GM18907 (cell line): ENCODE data around the gene ISG15.
"Not testable (repeated sequence)": the region's sequence is repeated elsewhere in the genome, so short reads cannot be mapped to it uniquely, and the experiment has no call there.

ENCODE experiments used
- ATAC-seq: cut with Tn5 transposase; IDR thresholded peaks from one replicate; pipeline ENCODE4 v1.9.1; 2021; ENCODE audit warnings: mild to moderate bottlenecking, moderate library complexity; ENCODE audit not compliant: unreplicated experiment

Gene ISG15

DNA sequence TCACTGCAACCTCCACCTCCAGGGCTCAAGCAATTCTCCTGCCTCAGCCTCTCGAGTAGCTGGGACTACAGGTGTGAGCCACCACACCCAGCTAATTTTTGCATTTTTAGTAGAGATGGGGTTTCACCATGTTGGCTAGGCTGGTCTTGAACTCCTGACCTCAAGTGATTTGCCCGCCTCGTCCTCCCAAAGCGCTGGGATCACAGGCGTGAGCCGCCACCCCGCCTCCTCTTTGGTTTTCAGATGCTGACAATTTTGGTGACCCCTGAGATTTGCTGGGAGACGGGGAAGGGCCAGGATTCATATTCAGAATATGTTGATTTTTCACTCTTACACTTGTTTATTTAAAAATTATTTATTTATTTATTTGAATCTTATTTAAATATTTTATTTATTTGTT is 3.2 kb upstream of the ISG15 start:
- ATAC-seq, result not testable (repeated sequence)

DNA sequence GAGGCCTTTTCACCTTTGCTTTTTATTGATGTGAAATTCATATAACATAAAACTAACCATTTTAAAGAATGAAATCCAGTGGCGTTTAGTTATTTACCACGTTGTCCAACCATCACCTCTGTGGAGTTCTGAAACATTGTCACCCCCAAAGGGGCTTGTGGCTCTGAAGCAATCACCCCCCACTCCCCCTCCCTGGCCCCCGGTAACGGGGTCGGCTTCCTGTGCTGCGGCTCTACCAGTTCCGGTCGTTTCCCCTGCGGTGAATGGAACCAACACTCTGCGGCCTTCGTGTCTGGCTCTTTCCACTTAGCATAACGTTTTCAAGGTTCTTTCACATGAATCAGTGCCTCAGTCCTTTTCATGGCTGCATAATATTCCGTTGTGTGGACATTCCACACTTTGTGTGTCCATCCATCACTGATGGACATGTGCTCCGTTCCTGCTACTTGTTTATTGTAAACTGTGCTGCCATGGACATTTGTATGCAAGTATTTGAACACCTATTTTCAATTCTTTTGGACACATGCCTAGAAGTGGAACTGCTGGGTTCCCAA is 1.8 kb upstream of the ISG15 start:
- ATAC-seq, result no peak

DNA sequence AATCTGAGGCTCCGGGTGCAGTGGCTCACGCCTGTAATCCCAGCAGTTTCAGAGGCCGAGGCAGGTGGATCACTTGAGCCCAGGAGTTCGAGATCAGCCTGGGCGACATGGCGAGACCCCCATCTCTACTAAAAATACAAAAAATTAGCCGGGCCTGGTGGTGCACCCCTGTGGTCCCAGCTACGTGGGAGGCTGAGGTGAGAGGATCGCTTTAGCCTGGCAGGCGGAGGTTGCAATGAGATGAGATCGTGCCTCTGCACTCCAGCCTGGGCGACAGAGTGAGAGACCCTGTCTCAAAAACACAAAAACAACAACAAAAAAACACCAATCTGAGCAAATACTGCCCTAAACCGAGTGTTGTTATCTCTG is 577 bp upstream of the ISG15 start:
- ATAC-seq, result not testable (repeated sequence)

DNA sequence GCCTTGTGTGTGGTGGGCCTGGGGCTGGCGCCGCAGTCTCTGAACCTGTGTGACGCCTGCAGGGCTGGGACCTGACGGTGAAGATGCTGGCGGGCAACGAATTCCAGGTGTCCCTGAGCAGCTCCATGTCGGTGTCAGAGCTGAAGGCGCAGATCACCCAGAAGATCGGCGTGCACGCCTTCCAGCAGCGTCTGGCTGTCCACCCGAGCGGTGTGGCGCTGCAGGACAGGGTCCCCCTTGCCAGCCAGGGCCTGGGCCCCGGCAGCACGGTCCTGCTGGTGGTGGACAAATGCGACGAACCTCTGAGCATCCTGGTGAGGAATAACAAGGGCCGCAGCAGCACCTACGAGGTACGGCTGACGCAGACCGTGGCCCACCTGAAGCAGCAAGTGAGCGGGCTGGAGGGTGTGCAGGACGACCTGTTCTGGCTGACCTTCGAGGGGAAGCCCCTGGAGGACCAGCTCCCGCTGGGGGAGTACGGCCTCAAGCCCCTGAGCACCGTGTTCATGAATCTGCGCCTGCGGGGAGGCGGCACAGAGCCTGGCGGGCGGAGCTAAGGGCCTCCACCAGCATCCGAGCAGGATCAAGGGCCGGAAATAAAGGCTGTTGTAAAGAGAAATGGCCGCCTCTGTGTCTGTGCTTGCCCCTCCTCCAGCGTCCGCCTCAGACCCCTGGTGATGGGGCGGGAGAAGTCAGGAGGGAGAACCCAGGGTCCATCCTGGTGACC is 788 bp downstream of the ISG15 start:
- no peak for ATAC-seq

DNA sequence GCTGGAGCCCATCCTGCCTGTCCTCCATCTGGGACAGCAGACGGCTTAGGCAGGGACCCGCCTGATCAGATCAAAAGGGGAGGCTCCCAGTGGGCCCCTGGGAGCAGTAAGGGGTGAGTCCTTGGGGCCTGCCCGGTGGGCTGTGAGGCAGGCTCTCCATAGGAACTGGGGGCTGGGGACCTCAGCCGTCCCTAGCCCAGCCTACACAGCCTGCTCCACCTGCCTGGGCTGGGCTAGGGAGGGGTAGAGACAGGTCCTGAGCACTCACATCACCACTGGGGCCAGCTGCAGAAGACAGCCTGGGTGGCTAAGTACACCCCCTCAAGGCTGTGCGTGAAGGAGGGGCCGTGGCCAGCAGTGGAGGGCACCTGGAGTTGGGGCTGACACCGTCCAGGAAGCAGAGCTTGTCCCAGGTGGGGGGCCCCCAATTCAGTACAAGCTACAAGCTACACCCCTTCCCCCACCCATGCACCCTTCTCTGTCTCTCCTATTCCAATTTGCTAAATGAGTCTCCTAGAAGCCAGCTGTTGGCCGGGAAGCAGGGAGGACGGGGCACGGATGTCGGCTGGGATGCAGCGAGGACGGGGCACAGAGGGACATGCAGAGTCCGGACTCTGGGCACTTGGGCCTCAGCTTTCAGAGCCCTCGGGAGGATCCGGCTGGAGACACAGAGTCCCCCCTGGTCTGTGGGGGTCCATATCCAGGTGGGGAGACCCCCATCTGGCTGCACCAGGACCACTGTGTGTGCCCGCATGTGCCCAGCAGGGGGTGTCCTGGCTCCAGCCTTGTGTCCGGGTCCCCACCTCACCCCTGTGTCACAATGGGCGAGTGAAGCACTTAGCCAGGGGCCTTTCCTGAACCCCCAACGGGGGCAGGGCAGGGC is 1.7 kb downstream of the ISG15 start:
- no peak for ATAC-seq

DNA sequence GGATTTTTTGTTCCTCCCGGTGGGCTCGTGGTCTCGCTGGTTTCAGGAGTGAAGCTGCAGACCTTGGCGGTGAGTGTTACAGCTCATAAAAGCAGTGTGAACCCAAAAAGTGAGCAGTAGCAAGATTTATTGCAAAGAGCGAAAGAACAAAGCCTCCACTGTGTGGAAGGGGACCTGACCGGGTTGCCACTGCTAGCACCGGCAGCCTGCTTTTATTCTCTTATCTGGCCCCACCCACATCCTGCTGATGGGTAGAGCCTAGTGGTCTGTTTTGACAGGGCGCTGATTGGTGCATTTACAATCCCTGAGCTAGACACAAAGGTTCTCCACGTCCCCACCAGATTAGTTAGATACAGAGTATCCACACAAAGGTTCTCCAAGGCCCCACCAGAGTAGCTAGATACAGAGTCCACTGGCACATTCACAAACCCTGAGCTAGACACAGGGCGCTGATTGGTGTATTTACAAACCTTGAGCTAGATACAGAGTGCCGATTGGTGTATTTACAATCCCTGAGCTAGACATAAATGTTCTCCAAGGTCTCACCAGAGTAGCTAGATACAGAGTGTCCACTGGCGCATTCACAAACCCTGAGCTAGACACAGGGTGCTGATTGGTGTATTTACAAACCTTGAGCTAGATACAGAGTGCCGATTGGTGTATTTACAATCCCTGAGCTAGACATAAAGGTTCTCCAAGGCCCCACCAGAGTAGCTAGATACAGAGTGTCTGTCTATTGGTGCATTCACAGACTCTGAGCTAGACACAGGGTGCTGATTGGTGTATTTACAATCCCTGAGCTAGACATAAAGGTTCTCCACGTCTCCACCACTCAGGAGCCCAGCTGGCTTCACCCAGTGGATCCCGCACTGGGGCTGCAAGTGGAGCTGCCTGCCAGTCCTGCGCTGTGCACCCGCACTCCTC is 4.4 kb downstream of the ISG15 start:
- ATAC-seq, result not testable (repeated sequence)

DNA sequence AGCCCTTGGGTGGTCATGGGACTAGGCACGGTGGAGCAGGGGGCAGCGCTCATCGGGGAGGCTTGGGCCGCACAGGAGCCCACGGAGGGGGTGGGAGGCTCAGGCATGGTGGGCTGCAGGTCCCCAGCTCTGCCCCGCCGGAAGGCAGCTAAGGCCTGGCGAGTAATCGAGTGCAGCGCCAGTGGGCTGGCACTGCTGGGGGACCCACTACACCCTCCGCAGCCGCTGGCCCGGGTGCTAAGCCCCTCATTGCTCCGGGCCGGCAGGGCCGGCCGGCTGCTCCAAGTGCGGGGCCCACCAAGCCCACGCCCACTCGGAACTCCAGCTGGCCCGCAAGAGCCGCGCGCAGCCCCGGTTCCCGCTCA is 5.0 kb downstream of the ISG15 start:
- ATAC-seq, result not testable (repeated sequence)

DNA sequence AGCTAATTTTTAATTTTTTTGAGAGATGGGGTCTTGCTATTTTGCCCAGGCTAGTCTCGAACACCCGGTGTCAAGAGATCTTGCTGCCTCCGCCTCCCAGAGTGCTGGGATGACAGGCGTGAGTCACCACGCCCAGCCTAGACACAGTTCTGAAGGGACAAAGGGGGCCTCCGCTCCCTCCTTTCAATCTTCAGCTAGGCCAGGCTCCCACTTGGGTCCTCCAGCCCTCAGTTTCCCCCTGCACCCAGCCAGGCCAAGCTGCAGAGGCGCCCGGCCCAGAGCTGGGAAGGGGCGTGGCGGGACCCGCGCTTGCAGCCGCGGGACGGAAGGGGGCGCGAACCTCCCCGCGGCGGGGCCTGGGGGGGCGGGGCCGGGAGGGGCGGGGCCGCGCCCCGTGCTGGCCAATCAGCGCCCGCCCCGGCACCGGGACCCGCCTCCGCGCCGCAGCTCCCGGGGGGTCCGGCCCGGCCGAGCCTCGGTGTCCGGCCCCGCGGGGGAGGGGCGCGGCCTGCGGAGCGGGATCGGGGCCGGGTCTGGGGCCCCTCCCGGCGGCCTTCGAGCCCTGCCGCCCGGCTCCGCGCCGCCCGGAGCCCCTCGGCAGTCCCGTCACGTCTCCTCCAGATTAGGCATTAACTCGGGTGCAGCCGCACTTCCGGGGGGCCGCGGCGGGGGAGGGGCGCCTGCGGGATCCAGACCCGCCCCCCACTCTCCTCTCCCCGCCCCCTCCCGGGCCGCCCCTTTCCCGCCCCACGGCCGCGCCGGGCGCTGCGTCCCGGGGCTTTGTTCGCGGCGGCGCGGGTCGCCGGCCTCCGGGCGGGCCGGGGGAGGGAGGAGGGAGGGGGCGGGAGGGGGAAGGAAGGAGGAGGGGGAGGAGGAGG is 6.1 kb downstream of the ISG15 start:
- ATAC-seq, result peak; percentile 58

DNA sequence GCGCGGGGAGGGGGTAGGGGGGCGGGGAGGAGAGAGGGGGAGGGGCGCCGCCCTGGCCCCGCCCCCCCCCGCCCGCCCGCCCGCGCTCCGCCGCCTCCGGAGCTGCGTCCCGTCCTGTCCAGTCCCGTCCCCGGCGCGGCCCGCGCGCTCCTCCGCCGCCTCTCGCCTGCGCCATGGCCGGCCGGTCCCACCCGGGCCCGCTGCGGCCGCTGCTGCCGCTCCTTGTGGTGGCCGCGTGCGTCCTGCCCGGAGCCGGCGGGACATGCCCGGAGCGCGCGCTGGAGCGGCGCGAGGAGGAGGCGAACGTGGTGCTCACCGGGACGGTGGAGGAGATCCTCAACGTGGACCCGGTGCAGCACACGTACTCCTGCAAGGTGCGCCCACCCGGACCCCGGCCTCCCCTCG is 6.7 kb downstream of the ISG15 start, which contains the start of gene AGRN:
TSS of gene AGRN (plus strand) at position 121 of the 405 bp plus-strand sequence. CDS start at position 174, 53 bp downstream.
- ATAC-seq, result peak; percentile 29

DNA sequence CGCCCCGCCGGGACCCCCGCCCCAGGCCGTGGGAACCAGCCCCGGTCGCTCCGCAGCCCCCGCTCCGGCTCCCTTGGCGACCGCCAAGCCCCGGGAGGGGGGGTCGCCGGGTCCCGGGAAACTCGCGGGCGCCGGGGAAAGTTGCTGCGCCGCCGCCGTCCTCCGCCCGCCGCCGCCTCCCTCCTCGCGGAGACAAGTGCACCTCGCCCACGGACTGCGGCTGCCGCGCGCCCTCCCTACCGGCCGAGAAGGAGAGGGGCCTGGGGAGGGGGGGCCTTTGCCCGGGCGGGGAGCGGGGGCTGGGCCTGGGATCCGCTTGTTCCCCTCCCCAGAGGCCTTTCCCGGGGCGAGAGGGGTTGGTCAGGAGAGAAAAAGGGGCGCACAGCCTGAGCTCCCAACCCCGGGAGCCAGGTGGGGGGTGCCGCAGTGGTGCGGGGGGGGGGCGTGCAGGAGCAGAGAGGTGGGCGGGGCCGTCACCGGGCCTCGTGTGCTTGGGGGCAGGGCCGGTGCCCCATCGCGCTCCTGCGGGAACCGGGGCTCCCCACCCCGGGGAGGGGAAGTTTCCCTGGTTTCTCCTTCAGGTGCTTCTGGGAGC is 7.2 kb downstream of the ISG15 start:
- peak; percentile 12 for ATAC-seq

DNA sequence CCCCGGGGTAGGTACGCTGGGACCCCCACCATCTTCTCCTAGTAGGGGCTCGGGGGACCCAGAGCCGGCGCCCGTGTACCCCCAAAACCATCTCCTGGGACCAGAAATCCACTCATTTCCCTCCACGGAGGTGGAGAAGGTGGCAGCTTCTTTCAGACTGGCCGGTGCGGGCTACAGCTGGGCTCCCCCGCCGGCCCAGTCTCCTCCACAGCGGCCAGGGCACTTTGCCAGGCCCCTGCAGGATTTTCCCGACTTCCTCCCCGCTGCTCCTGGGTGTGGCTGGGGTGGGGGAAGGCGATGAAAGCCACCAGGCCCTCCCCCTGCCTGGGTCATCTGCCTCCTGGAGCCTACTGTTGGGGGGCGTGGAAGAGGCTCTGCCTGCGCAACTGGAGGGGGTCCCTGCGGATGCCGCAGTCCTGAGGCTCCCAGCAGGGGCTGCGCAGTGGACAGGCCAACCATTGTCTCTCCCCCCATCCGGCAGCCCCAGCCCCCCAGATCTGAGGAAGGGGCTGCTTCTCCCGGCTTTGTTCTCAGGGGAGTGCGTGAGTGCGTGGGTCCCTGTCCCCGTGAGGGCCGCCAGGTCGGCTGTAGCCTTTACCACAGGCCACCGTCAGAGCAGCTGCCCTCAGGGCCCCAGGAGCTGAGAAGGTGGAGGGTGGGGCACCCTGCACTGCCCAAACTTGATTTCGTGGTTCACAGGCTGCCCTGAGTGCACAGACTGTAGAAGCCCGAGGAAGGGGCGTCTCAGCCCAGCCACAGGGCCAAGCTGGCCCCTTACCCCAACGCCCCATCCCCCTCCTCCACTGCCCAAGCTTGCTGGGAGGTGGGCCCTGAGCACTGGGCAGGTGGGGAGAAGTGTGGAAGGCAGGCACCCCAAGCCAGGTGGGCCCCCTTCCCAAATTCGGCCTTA is 8.0 kb downstream of the ISG15 start:
- ATAC-seq, result no peak

DNA sequence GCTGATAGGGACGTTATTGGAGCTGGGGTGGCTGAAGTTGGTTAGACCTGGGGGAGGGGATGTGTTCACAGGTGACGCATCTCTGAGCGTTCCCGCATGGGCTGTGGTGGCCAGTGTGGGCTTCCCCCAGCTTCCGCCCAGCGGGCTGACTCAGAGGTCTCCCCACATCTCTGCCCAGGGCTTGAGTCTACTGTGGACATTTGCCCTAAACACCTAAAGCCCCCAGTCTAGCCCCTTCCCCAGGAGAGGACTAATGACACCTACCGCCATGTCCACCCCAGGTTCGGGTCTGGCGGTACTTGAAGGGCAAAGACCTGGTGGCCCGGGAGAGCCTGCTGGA is 8.6 kb downstream of the ISG15 start:
- ATAC-seq, result no peak

DNA sequence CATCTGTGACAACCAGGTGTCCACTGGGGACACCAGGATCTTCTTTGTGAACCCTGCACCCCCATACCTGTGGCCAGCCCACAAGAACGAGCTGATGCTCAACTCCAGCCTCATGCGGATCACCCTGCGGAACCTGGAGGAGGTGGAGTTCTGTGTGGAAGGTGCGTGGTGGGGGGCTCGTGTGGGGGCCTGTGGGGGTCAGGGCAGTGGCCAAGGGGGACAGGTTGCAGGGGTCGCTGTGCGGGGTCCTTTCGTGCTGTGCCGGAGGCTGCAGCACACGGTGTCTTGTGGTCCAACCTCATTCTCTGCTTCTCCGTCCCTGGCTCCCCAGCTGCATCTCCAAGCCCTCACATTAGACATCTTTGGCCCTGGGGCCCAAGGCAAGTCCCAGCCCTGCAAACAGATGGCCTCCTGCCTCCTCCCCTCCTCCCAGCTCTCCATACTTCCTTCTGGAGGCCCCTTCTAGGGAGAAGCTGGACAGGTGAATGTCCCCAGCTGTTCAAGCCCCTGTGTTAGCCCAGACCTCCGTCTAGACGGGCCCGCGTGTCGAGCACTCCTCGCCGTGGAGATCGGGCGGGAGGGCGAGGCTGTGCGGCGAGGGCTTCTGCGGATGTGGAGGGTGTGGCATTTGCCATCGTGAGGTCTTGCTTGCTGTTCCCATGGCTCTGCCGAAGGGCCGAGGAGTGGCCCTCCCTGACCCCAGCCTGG is 9.2 kb downstream of the ISG15 start:
- ATAC-seq, result no peak

DNA sequence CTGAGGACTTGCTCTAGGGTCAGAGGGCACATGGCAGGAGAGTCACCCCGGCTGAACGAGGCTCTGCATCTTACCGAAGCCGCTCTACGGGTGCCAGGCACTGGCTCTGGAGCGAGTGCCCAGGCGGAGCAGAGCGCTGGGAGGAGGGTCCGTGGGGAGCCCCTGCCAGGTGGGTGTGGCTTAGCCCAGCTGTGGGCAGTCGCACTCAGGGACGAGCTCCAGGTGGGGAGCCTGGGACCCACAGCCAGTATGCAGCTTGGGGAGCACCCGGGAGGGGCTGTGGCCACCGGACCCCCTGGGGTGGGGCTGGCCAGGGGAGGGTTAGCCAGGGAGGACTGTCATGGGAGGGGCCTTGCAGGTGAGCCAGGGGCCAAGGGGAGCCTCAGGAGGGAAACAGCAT is 10.4 kb downstream of the ISG15 start:
- no peak for ATAC-seq

DNA sequence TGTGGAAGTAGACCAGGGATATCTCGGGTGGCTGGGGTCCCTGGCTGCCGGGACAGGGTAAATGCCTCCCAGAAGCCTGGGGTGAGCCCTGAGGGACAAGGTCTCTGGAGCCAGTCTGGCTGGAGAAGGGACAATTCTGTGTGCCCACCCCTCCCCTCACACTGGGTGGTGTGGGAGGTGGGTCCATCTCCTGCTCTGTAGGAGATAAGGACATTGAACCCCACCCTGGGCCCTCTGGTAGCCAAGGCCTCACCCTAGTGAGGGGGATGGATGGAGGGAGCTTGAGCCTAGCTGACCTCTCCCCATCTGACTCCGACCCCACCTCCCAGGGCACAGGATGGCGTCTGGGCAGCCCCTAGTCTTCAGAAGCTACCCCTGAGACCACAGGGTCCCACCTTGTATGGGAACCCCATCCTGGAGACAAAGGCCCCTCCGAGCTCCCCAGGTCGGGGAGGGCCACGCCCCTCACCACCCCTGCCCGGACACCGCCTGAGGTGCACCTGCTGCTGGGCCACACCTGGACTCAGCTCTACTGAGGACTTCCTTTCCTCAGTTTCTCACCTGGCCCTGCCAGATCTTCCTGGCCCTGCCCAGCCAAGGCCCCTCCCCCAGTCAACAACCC is 11.0 kb downstream of the ISG15 start:
- no peak for ATAC-seq

DNA sequence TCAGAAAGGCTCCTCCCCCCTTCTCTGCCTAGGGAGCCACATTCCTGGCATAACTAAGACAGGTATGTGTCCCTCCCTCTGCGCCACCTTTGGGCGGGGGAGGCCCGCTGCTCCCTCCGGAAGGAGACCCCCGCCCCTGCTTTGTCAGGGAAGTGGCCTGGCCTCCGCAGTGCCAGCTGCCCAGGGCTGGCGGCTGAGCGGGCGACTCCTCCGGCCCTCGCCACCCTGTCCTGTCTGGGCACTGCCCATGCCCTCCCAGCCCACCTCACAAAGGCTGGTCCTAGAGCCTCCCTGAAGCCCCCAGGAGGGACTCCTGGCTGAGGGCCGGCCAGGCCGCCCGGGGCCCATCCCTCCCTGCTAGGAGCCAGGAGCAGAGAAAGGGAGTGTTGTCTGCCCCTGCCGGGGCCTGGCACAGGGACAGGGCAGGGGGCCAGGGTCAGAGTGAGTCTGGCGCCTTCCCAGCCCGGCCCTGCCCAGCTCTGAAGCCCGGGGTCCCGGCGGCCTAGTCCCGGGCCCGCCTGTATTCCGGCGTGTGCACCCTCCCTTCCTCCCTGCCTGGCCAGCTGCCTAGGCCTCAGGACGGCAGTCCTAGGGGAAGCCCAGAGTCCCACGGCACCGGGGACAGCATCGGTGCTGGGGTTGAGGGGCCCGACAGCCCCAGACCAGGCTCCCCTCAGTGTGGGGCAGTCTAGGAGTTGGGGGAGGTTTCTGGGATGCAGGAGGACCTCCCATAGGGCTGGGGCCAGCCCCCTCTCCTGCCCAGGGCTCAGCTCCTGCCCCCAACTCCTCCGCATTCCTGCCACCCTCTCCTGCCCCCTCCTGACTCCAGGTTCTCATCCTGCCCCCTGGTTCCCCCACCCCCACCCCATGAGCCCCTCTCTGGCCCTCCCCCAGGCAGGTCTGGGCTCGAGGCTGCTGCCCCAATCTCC is 11.7 kb downstream of the ISG15 start:
- ATAC-seq, result no peak
